Trophoblast cell (in vitro differentiated cells and primary cell): ENCODE measurements around the gene MRPL2.
"Not testable (repeated sequence)": the region's sequence is repeated elsewhere in the genome, so short reads cannot be mapped to it uniquely, and the experiment has no call there.

Experiments used
- DNase-seq, 2 donors: peaks; one replicate each; pipeline ENCODE4 v3.0.0-alpha.2; 2016
- H2AFZ ChIP-seq: 2 replicates; pipeline ENCODE4 v1.6.1; 2013; ENCODE audit warnings: low read length, moderate library complexity, mild to moderate bottlenecking; ENCODE audit not compliant: insufficient read depth, poor library complexity
- H2AK5ac ChIP-seq: 2 replicates; pipeline ENCODE4 v1.6.1; 2013; ENCODE audit warnings: mild to moderate bottlenecking, low read length
- H2BK120ac ChIP-seq: 2 replicates; pipeline ENCODE4 v1.6.1; 2013; ENCODE audit warnings: low read length, mild to moderate bottlenecking, moderate library complexity; ENCODE audit not compliant: insufficient read depth, poor library complexity
- H2BK12ac ChIP-seq: 2 replicates; pipeline ENCODE4 v1.6.1; 2013; ENCODE audit warnings: mild to moderate bottlenecking, low read length, moderate library complexity
- H2BK5ac ChIP-seq: 2 replicates; pipeline ENCODE4 v1.6.1; 2013; ENCODE audit warnings: low read length, low read depth, moderate library complexity, mild to moderate bottlenecking; ENCODE audit not compliant: poor library complexity
- H3K14ac ChIP-seq: 2 replicates; pipeline ENCODE4 v1.6.1; 2013; ENCODE audit warnings: mild to moderate bottlenecking, low read length
- H3K18ac ChIP-seq: 2 replicates; pipeline ENCODE4 v1.6.1; 2013; ENCODE audit warnings: mild to moderate bottlenecking, low read length
- H3K23ac ChIP-seq: 2 replicates; pipeline ENCODE4 v1.6.1; 2013; ENCODE audit warnings: low read length
- H3K27ac ChIP-seq: 2 replicates; pipeline ENCODE4 v1.5.1; 2013; ENCODE audit warnings: low read depth, mild to moderate bottlenecking, inconsistent platforms, low read length, moderate library complexity
- H3K27me3 ChIP-seq: 2 replicates; pipeline ENCODE4 v1.6.1; 2013; ENCODE audit warnings: inconsistent platforms, mild to moderate bottlenecking, low read length, moderate library complexity; ENCODE audit not compliant: insufficient read depth
- H3K36me3 ChIP-seq, 2 experiments: 1 replicate in 1 of 2; 2 replicates in 1 of 2; pipeline ENCODE4 v1.6.1; 2013; ENCODE audit warnings: low read length in 2 of 2, mild to moderate bottlenecking in 2 of 2, moderate library complexity in 1 of 2; ENCODE audit not compliant: insufficient read depth in 2 of 2, control insufficient read depth in 1 of 2
- H3K4ac ChIP-seq: 2 replicates; pipeline ENCODE4 v1.6.1; 2013; ENCODE audit warnings: low read depth, mild to moderate bottlenecking, low read length, moderate library complexity
- H3K4me1 ChIP-seq, 2 experiments: 1 replicate in 1 of 2; 2 replicates in 1 of 2; pipeline ENCODE4 v1.6.1; 2013; ENCODE audit warnings: low read length in 2 of 2, mild to moderate bottlenecking in 2 of 2, moderate library complexity in 1 of 2; ENCODE audit not compliant: insufficient read depth in 2 of 2, control insufficient read depth in 1 of 2
- H3K4me2 ChIP-seq: 2 replicates; pipeline ENCODE4 v1.6.1; 2013; ENCODE audit warnings: inconsistent platforms, mild to moderate bottlenecking, low read length, moderate library complexity
- H3K4me3 ChIP-seq: 2 replicates; pipeline ENCODE4 v1.5.1; 2013; ENCODE audit warnings: mild to moderate bottlenecking, low read depth, low read length, inconsistent platforms
- H3K79me1 ChIP-seq: one replicate; pipeline ENCODE4 v1.6.1; 2013; ENCODE audit warnings: low read length
- H3K79me2 ChIP-seq: 2 replicates; pipeline ENCODE4 v1.6.1; 2013; ENCODE audit warnings: low read length, mild to moderate bottlenecking; ENCODE audit not compliant: control insufficient read depth, insufficient read depth, poor library complexity
- H3K9ac ChIP-seq: 2 replicates; pipeline ENCODE4 v1.6.1; 2013; ENCODE audit warnings: mild to moderate bottlenecking, low read length
- H3K9me3 ChIP-seq: 2 replicates; pipeline ENCODE4 v1.6.1; 2013; ENCODE audit warnings: low read depth, mild to moderate bottlenecking, control low read depth, inconsistent platforms, low read length; ENCODE audit not compliant: insufficient read depth
- H4K12ac ChIP-seq: 2 replicates; pipeline ENCODE4 v1.6.1; 2013; ENCODE audit warnings: low read depth, mild to moderate bottlenecking, low read length, moderate library complexity
- H4K8ac ChIP-seq: 2 replicates; pipeline ENCODE4 v1.6.1; 2013; ENCODE audit warnings: low read depth, mild to moderate bottlenecking, low read length, moderate library complexity
- H4K91ac ChIP-seq: one replicate; pipeline ENCODE4 v1.6.1; 2013; ENCODE audit warnings: low read depth, mild to moderate bottlenecking, low read length, moderate library complexity
- WGBS: extraction: QIAGEN DNeasy Blood & Tissue Kit; methylation state at CpG from one replicate; pipeline ENCODE4 v1.1.7; 2013; ENCODE audit warnings: missing lambda C conversion rate; ENCODE audit not compliant: insufficient read length, insufficient coverage; ENCODE audit errors: extremely low coverage; 5-methylcytosine and 5-hydroxymethylcytosine counted together

MRPL2 gene

DNA sequence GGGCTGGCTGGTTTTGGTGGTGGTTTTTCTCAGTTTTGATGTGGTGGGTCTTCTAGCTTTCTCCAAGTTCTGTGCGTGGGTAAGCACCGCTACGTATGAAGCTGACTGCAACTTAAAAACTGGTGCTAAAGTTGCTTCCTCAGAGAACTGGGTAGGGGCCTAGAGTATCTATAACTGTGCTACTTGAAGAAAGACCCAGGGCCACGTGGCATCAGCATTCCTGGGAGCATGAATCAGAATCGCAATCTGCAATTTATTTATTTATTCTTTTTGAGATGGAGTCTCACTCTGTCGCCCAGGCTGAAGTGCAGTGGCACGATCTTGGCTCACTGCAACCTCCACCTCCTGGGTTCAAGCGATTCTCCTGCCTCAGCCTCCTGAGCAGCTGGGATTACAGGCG, 22.7 kb upstream of the MRPL2 start:
- H3K79me2 ChIP-seq = peaks cover 62% of the 10 kb centered on the region
- not testable (repeated sequence) for H2AFZ ChIP-seq, H3K27me3 ChIP-seq, H3K9ac ChIP-seq, H3K23ac ChIP-seq, H3K79me1 ChIP-seq, H2AK5ac ChIP-seq, H3K27ac ChIP-seq, H3K36me3 ChIP-seq, H3K18ac ChIP-seq, H2BK12ac ChIP-seq, H4K91ac ChIP-seq, H4K8ac ChIP-seq, H3K9me3 ChIP-seq, H3K14ac ChIP-seq, H2BK120ac ChIP-seq, H3K4me3 ChIP-seq, H3K4me2 ChIP-seq, DNase-seq, H4K12ac ChIP-seq, H2BK5ac ChIP-seq
- WGBS = no CpG with 5 or more reads among the region's 9 CpGs
- H3K4ac ChIP-seq = peak overlapping the region; percentile 92
- peaks cover 15 to 32% of the 10 kb centered on the region in 2 experiments for H3K4me1 ChIP-seq

DNA sequence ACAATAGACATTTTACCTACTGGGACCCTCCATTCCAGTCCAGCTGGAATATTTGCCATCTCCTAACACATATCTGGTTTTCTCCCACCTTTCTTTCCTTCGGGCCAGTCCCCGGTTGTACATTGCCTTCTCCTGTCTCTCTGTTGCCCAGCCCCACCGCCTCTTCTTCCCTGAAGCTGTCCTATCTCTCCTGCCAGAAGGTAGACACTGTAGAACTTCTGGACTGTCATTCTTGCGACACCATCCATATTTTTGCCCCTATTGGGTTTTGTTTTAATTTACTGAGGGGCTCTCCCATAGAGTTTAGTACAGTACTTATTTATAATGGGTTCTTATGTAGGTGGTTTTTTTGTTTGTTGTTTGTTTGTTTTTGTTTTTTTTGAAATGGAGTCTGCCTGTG, 21.8 kb upstream of the MRPL2 start:
- Histone ChIP-seq H3K27me3 (no peaks in the 10 kb centered on the region), H3K9ac (no peak overlapping the region), H3K4me1 (peaks cover 15 to 29% of the 10 kb centered on the region in 2 experiments), H3K18ac (no peak overlapping the region), H3K9me3 (peaks cover 2% of the 10 kb centered on the region), H3K79me2 (peaks cover 64% of the 10 kb centered on the region), H4K8ac (no peak overlapping the region), H3K4ac (peak overlapping the region; percentile 95), H3K4me2 (no peak overlapping the region), H2BK120ac (no peak overlapping the region), H3K14ac (no peak overlapping the region), H3K79me1 (peaks cover 14% of the 10 kb centered on the region), H3K27ac (no peak overlapping the region), H2BK12ac (no peak overlapping the region), H3K23ac (no peak overlapping the region), H2AK5ac (no peak overlapping the region), H4K91ac (no peak overlapping the region), H3K4me3 (no peak overlapping the region), H3K36me3 (peaks cover 3 to 9% of the 10 kb centered on the region in 2 experiments), H2AFZ (no peak overlapping the region), H4K12ac (no peak overlapping the region), H2BK5ac (no peak overlapping the region)
- no CpG with 5 or more reads among the region's 4 CpGs for WGBS
- DNase-seq = no peak

DNA sequence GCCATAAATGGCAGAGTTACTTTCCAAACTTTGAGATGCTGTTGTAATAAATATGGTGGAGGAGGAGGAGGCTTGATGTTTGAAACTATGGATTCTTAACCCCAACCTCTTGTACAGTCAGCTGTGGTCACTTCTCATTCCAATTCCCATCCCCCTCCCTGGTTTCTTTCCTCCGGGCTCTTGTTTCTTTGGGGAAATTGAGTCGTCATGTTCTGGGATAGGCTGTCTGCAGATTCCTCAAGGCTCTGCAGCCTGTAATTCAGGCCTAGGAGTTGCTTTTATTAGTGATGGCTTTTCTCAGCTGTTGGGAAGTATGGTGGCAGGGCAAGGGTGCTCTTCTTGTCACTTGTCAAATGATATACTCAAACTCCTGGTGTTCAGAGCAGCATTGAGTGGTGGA, 19.5 kb upstream of the MRPL2 start:
- peak overlapping the region; percentile 50 for H3K9ac ChIP-seq
- DNase-seq = no peak
- H2BK120ac ChIP-seq = no peak overlapping the region
- no peak overlapping the region for H3K18ac ChIP-seq
- H3K27me3 ChIP-seq = no peaks in the 10 kb centered on the region
- whole genome bisulfite sequencing = no CpG with 5 or more reads among the region's 2 CpGs
- peaks cover 2% of the 10 kb centered on the region for H3K9me3 ChIP-seq
- H3K14ac ChIP-seq = no peak overlapping the region
- H3K79me2 ChIP-seq = peaks cover 57% of the 10 kb centered on the region
- H3K36me3 ChIP-seq = peaks cover 13 to 23% of the 10 kb centered on the region in 2 experiments
- no peak overlapping the region for H2AFZ ChIP-seq
- H3K79me1 ChIP-seq = peaks cover 19% of the 10 kb centered on the region
- no peak overlapping the region for H2BK12ac ChIP-seq
- no peak overlapping the region for H4K12ac ChIP-seq
- H4K91ac ChIP-seq = no peak overlapping the region
- no peak overlapping the region for H3K23ac ChIP-seq
- H3K4ac ChIP-seq = peak overlapping the region; percentile 99
- H2AK5ac ChIP-seq = no peak overlapping the region
- peaks cover 22 to 38% of the 10 kb centered on the region in 2 experiments for H3K4me1 ChIP-seq
- H3K4me2 ChIP-seq = peak overlapping the region; percentile 91
- peak overlapping the region; percentile 12 for H3K27ac ChIP-seq
- H3K4me3 ChIP-seq = no peak overlapping the region
- no peak overlapping the region for H4K8ac ChIP-seq
- no peak overlapping the region for H2BK5ac ChIP-seq

DNA sequence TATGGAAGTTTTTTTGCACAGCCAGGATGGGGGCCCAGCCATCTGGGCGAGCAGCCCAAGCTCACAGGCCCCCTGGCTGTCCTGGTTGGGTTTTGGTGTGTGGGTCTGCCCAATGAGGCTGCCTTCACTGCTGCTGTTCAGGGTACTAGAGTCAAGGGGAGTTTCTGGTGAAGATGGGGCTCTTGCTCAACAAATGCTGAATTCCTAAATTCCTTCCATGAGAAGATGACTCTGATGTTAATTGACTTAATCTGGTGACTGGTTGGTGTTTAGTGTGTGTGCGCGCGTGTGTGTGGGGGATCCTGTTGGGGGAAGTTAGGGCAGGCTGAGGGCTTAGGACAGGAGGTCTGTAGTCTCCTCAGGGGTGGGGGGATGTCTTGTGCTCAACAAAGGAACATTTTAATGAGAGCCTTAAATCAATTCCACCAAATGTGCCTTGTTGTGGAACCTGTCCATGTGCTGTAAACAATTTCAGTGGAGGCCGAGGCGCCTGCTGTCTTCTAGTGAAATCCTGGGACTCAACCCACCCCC, 18.8 kb upstream of the MRPL2 start:
- H2BK12ac ChIP-seq = peak overlapping the region; percentile 29
- H4K8ac ChIP-seq = peak overlapping the region; percentile 46
- no CpG with 5 or more reads among the region's 6 CpGs for WGBS
- H3K4me3 ChIP-seq = peak overlapping the region; percentile 98
- H3K4me1 ChIP-seq = peaks cover 17 to 32% of the 10 kb centered on the region in 2 experiments
- DNase-seq = no peak
- no peak overlapping the region for H3K23ac ChIP-seq
- peak overlapping the region; percentile 29 for H2BK5ac ChIP-seq
- H3K4ac ChIP-seq = peak overlapping the region; percentile 99
- H3K18ac ChIP-seq = peak overlapping the region; percentile 17
- H3K36me3 ChIP-seq = peaks cover 16 to 24% of the 10 kb centered on the region in 2 experiments
- no peak overlapping the region for H4K12ac ChIP-seq
- no peaks in the 10 kb centered on the region for H3K27me3 ChIP-seq
- H3K79me2 ChIP-seq = peaks cover 51% of the 10 kb centered on the region
- H3K14ac ChIP-seq = peak overlapping the region; percentile 29
- peaks cover 2% of the 10 kb centered on the region for H3K9me3 ChIP-seq
- H3K4me2 ChIP-seq = peak overlapping the region; percentile 91
- H3K27ac ChIP-seq = peak overlapping the region; percentile 82
- H2AK5ac ChIP-seq = no peak overlapping the region
- H3K9ac ChIP-seq = peak overlapping the region; percentile 100
- peak overlapping the region; percentile 72 for H4K91ac ChIP-seq
- peaks cover 19% of the 10 kb centered on the region for H3K79me1 ChIP-seq
- no peak overlapping the region for H2AFZ ChIP-seq
- H2BK120ac ChIP-seq = peak overlapping the region; percentile 10
